IMR-90 (cell line): ENCODE results near the gene DUSP2.

Experiments used
- CHD1 ChIP-seq: IDR thresholded peaks from 2 replicates; pipeline ENCODE4 v1.6.1; 2012; ENCODE audit warnings: low read depth, low read length, improper control_type of control experiment
- TF ChIP-seq, protein P1 (sequence below): conservative IDR thresholded peaks from 2 replicates; pipeline ENCODE4 v1.5.1; 2012; ENCODE audit warnings: mild to moderate bottlenecking, low read depth, low read length, improper control_type of control experiment
- TF ChIP-seq, protein P2 (sequence below): fragments of 150-350 bp; IDR thresholded peaks from 2 replicates; pipeline ENCODE4 v1.6.1; 2016; ENCODE audit warnings: low read depth, mild to moderate bottlenecking, low read length, moderate library complexity, borderline replicate concordance

DNA sequence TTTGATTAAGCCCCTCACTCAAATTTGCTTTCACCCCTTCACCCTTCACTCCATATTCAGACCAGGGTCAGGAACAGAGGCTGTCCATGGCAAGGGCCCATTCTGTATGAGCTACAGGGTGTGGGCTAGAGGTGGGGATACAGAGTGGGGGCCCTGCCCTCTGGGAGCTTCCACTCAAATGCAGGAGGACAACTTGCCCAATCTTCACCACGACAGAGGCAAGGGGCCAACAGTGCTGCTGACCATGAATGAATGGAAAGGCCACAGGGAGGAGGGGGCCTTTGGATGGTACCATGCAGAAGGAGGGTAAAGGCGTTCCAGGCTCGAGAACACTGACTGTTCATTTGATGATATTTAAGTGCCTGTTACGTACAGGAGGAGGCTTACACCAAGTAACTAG, 51.7 kb downstream of the DUSP2 start:
- TF ChIP-seq, protein P1, sequence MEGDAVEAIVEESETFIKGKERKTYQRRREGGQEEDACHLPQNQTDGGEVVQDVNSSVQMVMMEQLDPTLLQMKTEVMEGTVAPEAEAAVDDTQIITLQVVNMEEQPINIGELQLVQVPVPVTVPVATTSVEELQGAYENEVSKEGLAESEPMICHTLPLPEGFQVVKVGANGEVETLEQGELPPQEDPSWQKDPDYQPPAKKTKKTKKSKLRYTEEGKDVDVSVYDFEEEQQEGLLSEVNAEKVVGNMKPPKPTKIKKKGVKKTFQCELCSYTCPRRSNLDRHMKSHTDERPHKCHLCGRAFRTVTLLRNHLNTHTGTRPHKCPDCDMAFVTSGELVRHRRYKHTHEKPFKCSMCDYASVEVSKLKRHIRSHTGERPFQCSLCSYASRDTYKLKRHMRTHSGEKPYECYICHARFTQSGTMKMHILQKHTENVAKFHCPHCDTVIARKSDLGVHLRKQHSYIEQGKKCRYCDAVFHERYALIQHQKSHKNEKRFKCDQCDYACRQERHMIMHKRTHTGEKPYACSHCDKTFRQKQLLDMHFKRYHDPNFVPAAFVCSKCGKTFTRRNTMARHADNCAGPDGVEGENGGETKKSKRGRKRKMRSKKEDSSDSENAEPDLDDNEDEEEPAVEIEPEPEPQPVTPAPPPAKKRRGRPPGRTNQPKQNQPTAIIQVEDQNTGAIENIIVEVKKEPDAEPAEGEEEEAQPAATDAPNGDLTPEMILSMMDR = no peak
- TF ChIP-seq, protein P2, sequence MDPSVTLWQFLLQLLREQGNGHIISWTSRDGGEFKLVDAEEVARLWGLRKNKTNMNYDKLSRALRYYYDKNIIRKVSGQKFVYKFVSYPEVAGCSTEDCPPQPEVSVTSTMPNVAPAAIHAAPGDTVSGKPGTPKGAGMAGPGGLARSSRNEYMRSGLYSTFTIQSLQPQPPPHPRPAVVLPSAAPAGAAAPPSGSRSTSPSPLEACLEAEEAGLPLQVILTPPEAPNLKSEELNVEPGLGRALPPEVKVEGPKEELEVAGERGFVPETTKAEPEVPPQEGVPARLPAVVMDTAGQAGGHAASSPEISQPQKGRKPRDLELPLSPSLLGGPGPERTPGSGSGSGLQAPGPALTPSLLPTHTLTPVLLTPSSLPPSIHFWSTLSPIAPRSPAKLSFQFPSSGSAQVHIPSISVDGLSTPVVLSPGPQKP = no peak
- TF ChIP-seq CHD1 = no peak
